ENCODE data around the gene DPPA5. TPM values are rescaled to one million over a fixed set of nuclear protein-coding genes. Genes with fewer than 3 reads are reported as not detected.

DPPA5 gene
- total RNA-seq, 1 donor from 2014 or later: not detected

DNA sequence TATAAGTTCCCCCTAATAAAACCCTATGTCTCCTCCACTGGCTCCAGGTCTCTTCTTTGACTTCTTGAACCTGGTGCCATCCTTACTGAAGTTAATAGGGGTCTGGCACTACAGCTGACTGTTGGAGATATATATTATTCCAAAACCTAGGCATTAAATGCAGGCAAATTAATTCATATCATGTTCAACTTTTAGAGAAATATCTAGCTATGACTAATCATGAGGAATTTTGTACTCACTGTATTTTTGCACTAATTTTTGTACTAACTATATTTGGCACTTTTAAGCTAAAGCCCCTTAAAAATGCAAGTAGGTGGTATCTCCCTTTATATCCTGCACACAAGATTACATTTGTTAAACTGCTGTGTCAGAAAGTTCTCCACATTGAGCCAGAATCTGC, 10.9 kb downstream of the DPPA5 start:
- no peak for TF ChIP-seq CTCF (IDR thresholded peaks at IDR 0.05; ENCODE audit: unreplicated experiment)
- Mint-ChIP-seq H3K4me1 (ENCODE audit: low read depth) (no peaks in the 10 kb centered on the region), H3K36me3 (ENCODE audit: insufficient read depth) (no peaks in the 10 kb centered on the region), H3K27ac (no peak overlapping the region), H3K27me3 (peaks cover 4% of the 10 kb centered on the region), H3K4me3 (ENCODE audit: low read depth) (no peak overlapping the region), H3K9me3 (ENCODE audit: low read depth) (no peaks in the 10 kb centered on the region)
- DNase-seq (ENCODE audit: low spot score, unreplicated experiment): no peak

GRCh38 chr6:73342174-73342573, 11.9 kb downstream of the DPPA5 start:
- Mint-ChIP-seq H3K27ac (no peak overlapping the region), H3K4me1 (ENCODE audit: low read depth) (no peaks in the 10 kb centered on the region), H3K36me3 (ENCODE audit: insufficient read depth) (no peaks in the 10 kb centered on the region), H3K27me3 (peaks cover 3% of the 10 kb centered on the region), H3K9me3 (ENCODE audit: low read depth) (no peaks in the 10 kb centered on the region), H3K4me3 (ENCODE audit: low read depth) (no peak overlapping the region)
- no peak for TF ChIP-seq CTCF (IDR thresholded peaks at IDR 0.05; ENCODE audit: unreplicated experiment)
- no peak for DNase-seq (ENCODE audit: low spot score, unreplicated experiment)

DNA sequence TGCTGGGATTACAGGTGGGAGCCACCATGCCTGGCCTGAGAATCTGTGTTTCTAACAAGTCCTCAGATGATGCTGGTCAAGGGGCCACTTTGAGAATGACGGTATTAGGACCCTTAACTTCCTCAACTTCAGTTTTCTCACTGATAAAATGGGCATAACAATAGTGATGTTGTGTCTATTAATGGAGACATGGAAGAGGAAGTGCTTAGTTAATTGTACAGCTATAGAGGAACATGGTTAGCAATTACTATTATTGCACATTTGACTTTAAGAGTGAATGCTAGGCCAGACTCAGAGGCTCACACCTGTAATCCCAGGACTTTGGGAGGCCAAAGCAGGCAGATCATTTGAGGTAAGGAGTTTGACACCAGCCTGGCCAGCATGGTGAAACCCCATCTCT, 12.7 kb downstream of the DPPA5 start:
- Mint-ChIP-seq H3K9me3 (ENCODE audit: low read depth) (no peaks in the 10 kb centered on the region), H3K27me3 (no peaks in the 10 kb centered on the region), H3K36me3 (ENCODE audit: insufficient read depth) (no peaks in the 10 kb centered on the region), H3K4me1 (ENCODE audit: low read depth) (no peaks in the 10 kb centered on the region), H3K4me3 (ENCODE audit: low read depth) (no peak overlapping the region), H3K27ac (no peak overlapping the region)
- no peak for TF ChIP-seq CTCF (IDR thresholded peaks at IDR 0.05; ENCODE audit: unreplicated experiment)
- no peak for DNase-seq (ENCODE audit: low spot score, unreplicated experiment)

GRCh38 chr6:73340048-73340447, 14.0 kb downstream of the DPPA5 start:
- H3K36me3 Mint-ChIP-seq (ENCODE audit: insufficient read depth): no peaks in the 10 kb centered on the region
- TF ChIP-seq CTCF (IDR thresholded peaks at IDR 0.05; ENCODE audit: unreplicated experiment): no peak
- H3K27me3 Mint-ChIP-seq: no peaks in the 10 kb centered on the region
- no peaks in the 10 kb centered on the region for H3K9me3 Mint-ChIP-seq (ENCODE audit: low read depth)
- H3K27ac Mint-ChIP-seq: no peak overlapping the region
- H3K4me3 Mint-ChIP-seq (ENCODE audit: low read depth): no peak overlapping the region
- H3K4me1 Mint-ChIP-seq (ENCODE audit: low read depth): no peaks in the 10 kb centered on the region
- no peak for DNase-seq (ENCODE audit: low spot score, unreplicated experiment)

DNA sequence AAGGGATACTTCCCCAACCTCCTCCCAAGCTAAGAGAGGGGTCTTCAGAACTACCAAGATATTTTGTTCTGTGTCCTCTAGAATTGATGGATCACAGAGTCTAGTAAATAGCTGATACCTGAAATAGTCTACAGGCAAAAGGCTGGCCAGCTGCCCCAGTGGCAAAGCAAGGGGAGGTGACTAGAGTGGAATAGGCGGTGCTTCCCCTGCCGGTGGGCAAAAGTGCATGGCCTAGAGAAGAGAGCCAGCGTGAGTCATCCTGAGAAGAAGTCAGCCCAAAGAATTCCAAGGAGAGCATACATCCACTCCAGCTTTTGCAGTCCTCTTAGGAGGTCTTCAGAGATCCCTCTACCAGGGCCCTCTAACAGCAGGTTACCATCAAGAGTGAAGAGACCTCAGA, 14.7 kb downstream of the DPPA5 start:
- Mint-ChIP-seq H3K4me3 (ENCODE audit: low read depth) (no peak overlapping the region), H3K9me3 (ENCODE audit: low read depth) (no peaks in the 10 kb centered on the region), H3K4me1 (ENCODE audit: low read depth) (no peaks in the 10 kb centered on the region), H3K27me3 (no peaks in the 10 kb centered on the region), H3K27ac (no peak overlapping the region), H3K36me3 (ENCODE audit: insufficient read depth) (no peaks in the 10 kb centered on the region)
- no peak for DNase-seq (ENCODE audit: low spot score, unreplicated experiment)
- TF ChIP-seq CTCF (IDR thresholded peaks at IDR 0.05; ENCODE audit: unreplicated experiment): no peak

All from progenitor cell of endocrine pancreas (in vitro differentiated cells).